ENCODE measurements around the gene FAM162B.
"Not testable (repeated sequence)": the region's sequence is repeated elsewhere in the genome, so short reads cannot be mapped to it uniquely, and the experiment has no call there.

FAM162B gene

GRCh38 chr6:116764961-116765841, at the start of gene FAM162B:
Gene FAM162B, minus strand, starts transcription at chr6:116765719. Its CDS starts 143 bp downstream, at chr6:116765576.
- no peak for DNase-seq (ENCODE audit: low read depth in 2 of 2, low spot score in 1 of 2)

GRCh38 chr6:116812051-116812650, 46.6 kb upstream of the FAM162B start:
- no peak for DNase-seq (ENCODE audit: low read depth in 2 of 2, low spot score in 1 of 2)

- DNase-seq (ENCODE audit: low read depth in 2 of 2, low spot score in 1 of 2): no peak
Measured at GRCh38 chr6:116801971-116802370, 36.5 kb upstream of the FAM162B start.

DNA sequence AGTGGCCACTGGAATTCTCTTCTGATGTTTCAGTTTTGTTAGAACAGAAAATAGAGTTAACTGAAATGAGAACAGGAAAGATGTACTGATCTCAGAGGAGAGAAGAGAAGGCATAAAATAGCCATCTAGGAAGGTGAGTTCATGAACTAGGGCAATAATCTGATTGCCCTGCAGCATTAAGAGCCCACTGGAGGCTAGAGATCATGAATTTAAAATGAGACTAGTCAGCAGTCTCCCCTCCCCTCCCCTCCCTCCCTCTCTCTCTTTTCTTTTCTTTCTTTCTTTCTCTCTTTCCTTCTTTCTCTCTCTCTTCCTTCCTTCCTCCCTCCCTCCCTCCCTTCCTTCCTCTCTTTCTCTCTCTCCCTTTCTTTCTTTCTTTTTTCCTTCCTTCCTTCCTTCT, 34.4 kb upstream of the FAM162B start:
- DNase-seq (ENCODE audit: low read depth in 2 of 2, low spot score in 1 of 2): no peak

DNA sequence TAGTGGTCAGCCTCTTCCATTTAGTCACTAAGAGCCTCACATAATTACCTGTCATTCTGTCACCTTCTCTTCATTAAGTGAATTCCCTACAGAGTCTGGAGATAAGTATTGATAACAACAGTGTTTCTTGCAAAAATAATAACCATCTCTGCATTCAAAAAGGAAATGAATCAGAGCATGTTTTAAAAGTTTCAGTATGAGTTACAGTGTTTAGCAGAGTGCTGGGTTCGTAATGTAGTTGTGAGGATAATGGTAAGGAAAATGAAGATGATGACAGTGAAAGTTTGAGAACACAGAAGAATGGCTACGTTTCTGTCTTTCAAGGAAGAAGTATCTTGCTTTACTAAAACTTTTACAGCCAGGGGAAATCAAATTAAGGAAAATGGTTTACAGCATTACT, 32.1 kb upstream of the FAM162B start:
- no peak for DNase-seq (ENCODE audit: low read depth in 2 of 2, low spot score in 1 of 2)

DNA sequence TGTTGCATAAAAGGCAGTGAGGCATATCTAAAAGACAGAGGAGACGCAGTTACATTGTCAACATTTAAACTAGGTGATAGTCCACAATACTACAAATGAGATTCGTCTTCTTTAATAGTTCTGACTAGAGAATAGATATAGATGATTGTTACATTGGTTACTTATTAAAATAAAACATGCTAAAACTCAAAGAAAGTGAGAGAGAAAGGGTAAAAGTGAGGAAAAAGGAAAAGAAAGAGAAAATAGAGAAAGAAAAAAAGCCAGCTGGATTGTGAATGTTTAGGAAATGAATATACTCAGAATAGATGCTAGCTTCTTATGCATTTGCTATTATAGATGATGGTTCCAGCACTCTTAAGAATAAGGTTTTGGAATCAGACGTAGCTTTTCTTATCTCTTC, 27.7 kb upstream of the FAM162B start:
- DNase-seq (ENCODE audit: low read depth in 2 of 2, low spot score in 1 of 2): no peak

DNA sequence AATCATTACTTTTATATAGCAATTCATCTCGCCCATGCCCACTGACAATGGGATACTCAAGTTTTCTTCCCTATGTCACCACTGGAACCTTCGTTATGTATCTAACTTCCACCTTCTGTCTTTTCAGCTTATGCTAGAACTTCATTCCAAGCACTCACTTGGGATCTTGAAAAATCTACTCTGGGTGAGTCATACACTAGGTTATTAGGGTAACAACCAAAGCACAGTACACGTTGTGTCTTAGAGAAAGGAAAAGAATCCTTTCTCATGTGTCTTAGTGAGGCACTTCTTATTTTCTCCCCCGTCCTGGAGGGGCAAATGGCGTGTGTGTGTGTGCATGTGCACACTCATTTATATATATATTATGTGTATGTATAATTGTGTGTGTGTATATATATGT, 18.3 kb upstream of the FAM162B start:
- no peak for DNase-seq (ENCODE audit: low read depth in 2 of 2, low spot score in 1 of 2)

- no peak for DNase-seq (ENCODE audit: low read depth in 2 of 2, low spot score in 1 of 2)
Measured at GRCh38 chr6:116779573-116780164, 14.2 kb upstream of the FAM162B start.

- DNase-seq (ENCODE audit: low read depth in 2 of 2, low spot score in 1 of 2): no peak
Measured at GRCh38 chr6:116773886-116774285, 8.4 kb upstream of the FAM162B start.

DNA sequence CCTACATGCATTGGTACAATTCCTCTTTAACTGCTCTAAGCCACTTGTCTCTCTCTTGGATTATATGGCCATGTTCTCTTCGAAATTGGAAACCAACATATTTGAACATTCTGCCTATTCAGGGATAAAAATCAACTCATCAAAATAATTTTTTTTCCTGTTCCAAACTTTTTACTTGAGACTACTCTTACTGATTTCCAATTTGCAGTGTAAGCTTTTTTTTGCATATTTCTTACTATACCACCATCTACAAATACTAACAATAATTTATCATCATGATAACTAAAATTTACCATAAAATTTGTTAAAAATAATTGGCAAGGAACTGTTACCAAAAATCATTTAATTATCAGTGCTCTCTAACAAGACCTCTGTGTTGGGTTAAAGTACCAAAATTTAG, 6.9 kb upstream of the FAM162B start:
- no peak for DNase-seq (ENCODE audit: low read depth in 2 of 2, low spot score in 1 of 2)

DNA sequence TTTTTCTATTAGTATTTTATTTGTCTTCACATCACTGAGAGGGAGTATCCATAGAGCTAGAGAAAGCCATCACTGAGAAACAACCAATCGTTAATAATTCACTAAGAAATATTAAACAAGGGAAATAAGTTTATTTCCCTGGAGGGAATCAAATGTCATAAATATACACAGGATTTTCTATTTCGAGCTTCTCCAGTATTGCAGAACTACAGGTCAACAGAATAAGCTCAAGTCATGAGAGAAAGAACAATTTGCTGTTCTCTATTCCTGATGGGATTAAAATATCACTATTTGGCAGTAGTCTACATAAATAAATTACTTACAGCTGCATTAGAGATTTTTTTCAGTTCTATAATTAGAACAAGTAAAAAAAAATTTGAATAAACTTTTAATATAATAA, 2.2 kb upstream of the FAM162B start:
- no peak for DNase-seq (ENCODE audit: low read depth in 2 of 2, low spot score in 1 of 2)

DNA sequence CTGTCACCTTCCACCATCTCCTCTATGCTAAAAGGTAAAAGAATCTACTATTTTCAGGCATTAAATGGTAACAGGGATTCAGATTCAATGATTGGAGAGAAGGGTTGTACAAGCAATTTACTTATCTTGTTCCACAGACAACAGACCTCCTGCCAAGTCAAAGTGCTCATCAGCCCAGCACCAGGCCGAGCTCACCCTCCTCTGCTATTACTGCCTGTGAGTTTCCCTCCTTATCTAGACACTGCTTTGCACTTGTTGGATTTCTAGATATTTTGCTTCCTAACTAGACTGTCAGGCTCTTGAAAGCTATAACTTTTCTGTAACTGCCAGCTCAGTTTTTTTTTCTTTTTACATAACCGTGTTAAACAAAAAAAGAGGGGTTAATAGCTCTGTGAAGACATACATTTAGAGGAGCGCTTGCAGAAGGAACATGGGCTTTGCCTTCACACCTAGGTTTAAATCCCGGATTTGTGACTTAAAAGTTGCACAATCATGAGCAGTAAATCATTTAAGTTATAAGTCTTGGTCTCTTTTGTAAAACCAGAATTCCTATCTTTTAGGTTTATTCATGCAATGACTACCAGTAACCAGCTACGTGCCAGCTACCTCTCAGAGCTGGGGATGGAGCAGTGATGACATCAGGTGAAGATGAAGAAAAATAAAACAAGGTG, 1.1 kb upstream of the FAM162B start:
- DNase-seq (ENCODE audit: low read depth in 2 of 2, low spot score in 1 of 2): no peak

DNA sequence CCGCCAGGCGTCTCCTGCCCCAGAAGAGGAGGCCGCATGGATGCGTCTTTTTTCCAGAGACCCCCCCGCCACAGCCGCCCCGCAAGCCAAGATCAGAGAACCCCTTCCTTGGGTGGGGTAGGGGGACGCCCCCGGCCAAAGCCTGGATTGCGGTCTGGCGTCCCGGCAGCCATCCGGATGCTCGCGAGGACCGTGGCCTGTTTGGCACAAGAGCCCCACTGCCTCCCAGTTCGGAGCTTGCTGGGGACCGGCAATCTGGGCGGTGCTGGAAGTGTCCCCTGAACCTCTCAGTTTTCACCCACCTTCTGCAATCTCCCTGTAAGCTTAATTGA, 924 bp downstream of the FAM162B start:
- no peak for DNase-seq (ENCODE audit: low read depth in 2 of 2, low spot score in 1 of 2)

DNA sequence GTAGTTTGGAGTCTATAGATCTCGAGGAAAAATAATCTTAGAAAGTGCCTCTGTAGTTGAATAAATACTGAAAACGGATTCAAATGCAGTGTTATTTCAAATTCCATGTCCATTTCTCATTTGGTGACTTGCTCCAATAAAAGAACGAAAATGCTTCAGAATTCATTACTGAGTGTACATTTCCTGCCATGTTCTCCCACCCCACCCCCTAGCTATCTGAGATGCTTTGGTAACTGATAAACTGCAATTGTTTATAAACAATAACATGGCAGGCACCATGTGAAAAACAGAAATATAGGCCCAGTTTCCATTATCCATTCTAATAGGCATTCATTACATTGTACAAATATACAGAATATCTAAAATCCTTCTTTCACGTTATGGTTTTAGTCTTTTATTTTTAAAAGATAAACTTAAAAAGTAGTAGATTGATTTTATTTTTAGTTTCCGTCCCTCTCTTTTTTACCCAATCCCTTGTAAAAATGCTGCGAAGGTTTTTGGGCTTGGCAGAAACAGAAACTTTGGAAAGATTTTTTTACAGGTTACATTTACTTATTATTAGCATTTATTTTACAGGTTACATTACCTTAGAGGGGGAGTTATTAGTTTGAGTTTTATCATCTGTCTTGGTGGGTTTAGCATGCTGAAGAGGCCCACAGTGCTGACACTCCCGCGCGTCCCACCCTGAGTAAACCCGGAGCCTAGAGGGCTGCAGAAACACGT, 1.5 kb downstream of the FAM162B start:
- DNase-seq (ENCODE audit: low read depth in 2 of 2, low spot score in 1 of 2): no peak

GRCh38 chr6:116763048-116763447, 2.5 kb downstream of the FAM162B start:
- no peak for DNase-seq (ENCODE audit: low read depth in 2 of 2, low spot score in 1 of 2)

GRCh38 chr6:116762235-116762634, 3.3 kb downstream of the FAM162B start:
- DNase-seq (ENCODE audit: low read depth in 2 of 2, low spot score in 1 of 2): no peak

GRCh38 chr6:116761779-116762178, 3.7 kb downstream of the FAM162B start:
- DNase-seq (ENCODE audit: low read depth in 2 of 2, low spot score in 1 of 2): no peak

- DNase-seq (ENCODE audit: low read depth in 2 of 2, low spot score in 1 of 2): no peak
Measured at GRCh38 chr6:116745176-116745575, 20.3 kb downstream of the FAM162B start.

GRCh38 chr6:116741571-116741970, 23.9 kb downstream of the FAM162B start:
- no peak for DNase-seq (ENCODE audit: low read depth in 2 of 2, low spot score in 1 of 2)

- DNase-seq (ENCODE audit: low read depth in 2 of 2, low spot score in 1 of 2): not testable (repeated sequence)
Measured at GRCh38 chr6:116740486-116740885, 25.0 kb downstream of the FAM162B start.

GRCh38 chr6:116737004-116737403, 28.5 kb downstream of the FAM162B start:
- no peak for DNase-seq (ENCODE audit: low read depth in 2 of 2, low spot score in 1 of 2)

Data from stimulated activated CD8-positive, alpha-beta memory T cell treated with anti-CD3 and anti-CD28 coated beads, Interleukin-4, amount 100 ng/mL, for 1 hour (primary cell).